Mesenchymal stem cell (in vitro differentiated cells and primary cell): ENCODE measurements around the gene ASL.

Source experiments
- DNase-seq: peaks from one replicate; pipeline ENCODE4 v3.0.0-alpha.2; 2013
- H2AFZ ChIP-seq: one replicate; pipeline ENCODE4 v1.6.1; 2013; ENCODE audit warnings: low read depth, mild to moderate bottlenecking, control low read depth, inconsistent platforms, low read length, moderate library complexity
- H2AK5ac ChIP-seq: 2 replicates; pipeline ENCODE4 v1.6.1; 2013; ENCODE audit warnings: low read length, moderate library complexity, mild to moderate bottlenecking, inconsistent platforms; ENCODE audit not compliant: severe bottlenecking
- H2BK120ac ChIP-seq: one replicate; pipeline ENCODE4 v1.6.1; 2013; ENCODE audit warnings: low read depth, mild to moderate bottlenecking, inconsistent platforms, low read length, moderate library complexity
- H2BK12ac ChIP-seq, 2 experiments: one replicate each; pipeline ENCODE4 v1.6.1; 2013; ENCODE audit warnings: inconsistent platforms in 2 of 2, low read length in 2 of 2, mild to moderate bottlenecking in 2 of 2, moderate library complexity in 2 of 2, control low read depth in 1 of 2
- H2BK15ac ChIP-seq: one replicate; pipeline ENCODE4 v1.6.1; 2013; ENCODE audit warnings: mild to moderate bottlenecking, low read depth, inconsistent platforms; ENCODE audit not compliant: poor library complexity, severe bottlenecking
- H2BK5ac ChIP-seq: 2 replicates; pipeline ENCODE4 v1.6.1; 2013; ENCODE audit warnings: low read depth, mild to moderate bottlenecking, low read length, control low read depth, inconsistent platforms; ENCODE audit not compliant: poor library complexity, severe bottlenecking
- H3K14ac ChIP-seq, 2 experiments: one replicate each; pipeline ENCODE4 v1.6.1; 2013; ENCODE audit warnings: inconsistent platforms in 2 of 2, low read length in 2 of 2, control low read depth in 1 of 2, mild to moderate bottlenecking in 1 of 2, moderate library complexity in 1 of 2
- H3K18ac ChIP-seq, 2 experiments: one replicate each; pipeline ENCODE4 v1.6.1; 2013; ENCODE audit warnings: inconsistent platforms in 2 of 2, low read length in 2 of 2, control low read depth in 1 of 2, low read depth in 1 of 2, mild to moderate bottlenecking in 1 of 2
- H3K23ac ChIP-seq, 2 experiments: one replicate each; pipeline ENCODE4 v1.6.1; 2013; ENCODE audit warnings: inconsistent platforms in 2 of 2, low read length in 2 of 2, mild to moderate bottlenecking in 2 of 2, moderate library complexity in 2 of 2, control low read depth in 1 of 2
- H3K27ac ChIP-seq: 2 replicates; pipeline ENCODE4 v1.5.1; 2013; ENCODE audit warnings: mild to moderate bottlenecking, moderate library complexity, low read length, control low read depth, inconsistent platforms; ENCODE audit not compliant: poor library complexity, severe bottlenecking
- H3K27me3 ChIP-seq, 2 experiments: 2 replicates each; pipeline versions ENCODE4 v1.6.1 to v1.7.0; 2013; ENCODE audit warnings: low read length in 2 of 2, mild to moderate bottlenecking in 2 of 2, moderate library complexity in 2 of 2, control low read depth in 1 of 2, inconsistent platforms in 1 of 2; ENCODE audit not compliant: control insufficient read depth in 1 of 2, insufficient read depth in 1 of 2
- H3K36me3 ChIP-seq, 2 experiments: 2 replicates each; pipeline versions ENCODE4 v1.6.1 to v1.7.0; 2013; ENCODE audit warnings: low read length in 2 of 2, control low read depth in 1 of 2, inconsistent platforms in 1 of 2, low read depth in 1 of 2, mild to moderate bottlenecking in 1 of 2; ENCODE audit not compliant: insufficient read depth in 2 of 2, control insufficient read depth in 1 of 2
- H3K4ac ChIP-seq, 2 experiments: one replicate each; pipeline ENCODE4 v1.6.1; 2013; ENCODE audit warnings: inconsistent platforms in 2 of 2, low read length in 2 of 2, mild to moderate bottlenecking in 2 of 2, moderate library complexity in 2 of 2, control low read depth in 1 of 2, low read depth in 1 of 2
- H3K4me1 ChIP-seq: 2 replicates; pipeline ENCODE4 v1.6.1; 2013; ENCODE audit warnings: low read depth, low read length, control low read depth; ENCODE audit not compliant: control insufficient read depth, insufficient read depth
- H3K4me2 ChIP-seq: 2 replicates; pipeline ENCODE4 v1.6.1; 2013; ENCODE audit warnings: low read length, mild to moderate bottlenecking, inconsistent platforms; ENCODE audit not compliant: poor library complexity, severe bottlenecking
- H3K4me3 ChIP-seq, 2 experiments: 2 replicates each; pipeline versions ENCODE4 v1.5.1 to v1.7.0; 2013; ENCODE audit warnings: low read length in 2 of 2, mild to moderate bottlenecking in 2 of 2, control low read depth in 1 of 2, low read depth in 1 of 2; ENCODE audit not compliant: insufficient read depth in 1 of 2
- H3K79me1 ChIP-seq: replicated peaks from 2 replicates; pipeline ENCODE4 v1.6.1; 2013; ENCODE audit warnings: mild to moderate bottlenecking, control low read depth, low read length, inconsistent platforms; ENCODE audit not compliant: poor library complexity, severe bottlenecking
- H3K9ac ChIP-seq: 2 replicates; pipeline ENCODE4 v1.7.0; 2013; ENCODE audit warnings: mild to moderate bottlenecking, low read length, moderate library complexity
- H3K9me3 ChIP-seq: 2 replicates; pipeline ENCODE4 v1.7.0; 2013; ENCODE audit warnings: mild to moderate bottlenecking, low read length; ENCODE audit not compliant: control insufficient read depth
- H4K8ac ChIP-seq: one replicate; pipeline ENCODE4 v1.6.1; 2013; ENCODE audit warnings: inconsistent platforms, mild to moderate bottlenecking, low read length, moderate library complexity
- H4K91ac ChIP-seq: one replicate; pipeline ENCODE4 v1.6.1; 2013; ENCODE audit warnings: mild to moderate bottlenecking, low read length, inconsistent platforms
- WGBS: methylation state at CpG from one replicate; pipeline ENCODE4 v1.1.7; 2013; ENCODE audit warnings: mixed read lengths; 5-methylcytosine and 5-hydroxymethylcytosine counted together

ASL gene

DNA sequence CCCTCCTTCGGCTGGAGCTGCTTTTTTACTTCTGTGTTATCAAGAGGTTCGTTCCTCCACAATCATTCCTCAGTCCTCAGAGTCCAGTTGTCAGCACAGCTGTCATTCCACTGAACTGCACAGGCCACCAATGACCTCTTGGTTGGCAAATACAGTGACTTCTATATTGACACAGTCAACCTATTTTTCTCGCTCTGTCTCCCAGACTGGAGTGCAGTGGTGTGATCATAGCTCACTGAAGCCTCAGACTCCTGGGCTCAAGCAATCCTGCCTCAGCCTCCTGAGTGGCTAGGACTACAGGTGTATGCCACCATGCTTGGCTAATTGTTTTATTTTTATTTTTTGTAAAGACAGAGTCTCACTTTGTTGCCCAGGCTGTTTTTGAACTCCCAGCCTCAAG is 66.7 kb downstream of the ASL start:
- Histone ChIP-seq H3K14ac (no peak overlapping the region), H3K9me3 (no peaks in the 10 kb centered on the region), H4K91ac (no peak overlapping the region), H3K27me3 (no peaks in the 10 kb centered on the region), H4K8ac (no peak overlapping the region), H2AFZ (no peak overlapping the region), H3K4ac (no peak overlapping the region), H3K9ac (no peak overlapping the region), H2BK120ac (no peak overlapping the region), H3K27ac (no peak overlapping the region), H2BK15ac (no peak overlapping the region), H3K4me2 (no peak overlapping the region), H2AK5ac (no peak overlapping the region), H3K36me3 (peaks cover 37 to 52% of the 10 kb centered on the region in 2 experiments), H2BK5ac (no peak overlapping the region), H2BK12ac (no peak overlapping the region), H3K4me3 (no peak overlapping the region), H3K79me1 (peaks cover 33% of the 10 kb centered on the region), H3K23ac (no peak overlapping the region), H3K18ac (no peak overlapping the region), H3K4me1 (peaks cover 10% of the 10 kb centered on the region)
- 91% methylated on average over 3 of the region's 3 CpGs for WGBS
- no peak for DNase-seq

DNA sequence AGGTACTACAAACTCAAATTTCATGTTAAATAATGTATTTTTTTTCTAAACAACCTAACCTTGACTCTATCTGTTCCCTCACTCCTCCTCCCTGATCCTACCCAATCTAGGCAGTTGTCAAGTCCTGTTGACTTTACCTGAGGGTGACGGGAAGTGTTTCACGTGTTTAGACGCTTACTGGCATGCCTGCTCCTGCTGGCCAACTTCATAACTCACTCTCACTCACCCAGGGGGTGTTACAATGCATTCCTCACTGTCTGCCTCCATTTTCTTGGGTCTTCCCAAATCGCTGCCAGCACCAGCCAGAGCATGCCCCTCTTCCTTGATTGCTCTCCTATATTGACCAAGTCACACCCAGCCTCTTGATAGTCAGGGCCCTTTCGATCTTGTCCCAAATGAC is 67.4 kb downstream of the ASL start:
- Histone ChIP-seq H2BK5ac (no peak overlapping the region), H2BK12ac (peak overlapping the region; percentile 11 to 85), H3K4me3 (no peak overlapping the region), H3K18ac (peak overlapping the region in 1 of 2 experiments; percentile 80), H3K4me1 (peaks cover 10% of the 10 kb centered on the region), H2BK120ac (no peak overlapping the region), H2AFZ (no peak overlapping the region), H4K91ac (no peak overlapping the region), H2AK5ac (no peak overlapping the region), H4K8ac (peak overlapping the region; percentile 57), H3K4ac (peak overlapping the region in 1 of 2 experiments; percentile 54), H3K23ac (no peak overlapping the region), H3K79me1 (peaks cover 33% of the 10 kb centered on the region), H2BK15ac (peak overlapping the region; percentile 12), H3K27me3 (no peaks in the 10 kb centered on the region), H3K27ac (no peak overlapping the region), H3K4me2 (no peak overlapping the region), H3K9ac (no peak overlapping the region), H3K36me3 (peaks cover 43 to 45% of the 10 kb centered on the region in 2 experiments), H3K9me3 (no peaks in the 10 kb centered on the region), H3K14ac (peak overlapping the region in 1 of 2 experiments; percentile 44)
- no peak for DNase-seq
- WGBS: 97% methylated on average over 5 of the region's 5 CpGs
